ENCODE data around the gene CAMK2A. TPM values are rescaled to one million over a fixed set of nuclear protein-coding genes. Genes with fewer than 3 reads are reported as not detected.

The CAMK2A gene
- total RNA-seq, 4 donors from 2014 or later = 0.32 to 0.82 TPM; not detected in 2

- whole genome bisulfite sequencing, 2 donors (ENCODE audit: low coverage in 1 of 2) = 45% methylated on average over 2 of the region's 2 CpGs; no CpG with 5 or more reads in 1 of the 2 donors
Measured at GRCh38 chr5:150217038-150217437, 72.5 kb downstream of the CAMK2A start.

DNA sequence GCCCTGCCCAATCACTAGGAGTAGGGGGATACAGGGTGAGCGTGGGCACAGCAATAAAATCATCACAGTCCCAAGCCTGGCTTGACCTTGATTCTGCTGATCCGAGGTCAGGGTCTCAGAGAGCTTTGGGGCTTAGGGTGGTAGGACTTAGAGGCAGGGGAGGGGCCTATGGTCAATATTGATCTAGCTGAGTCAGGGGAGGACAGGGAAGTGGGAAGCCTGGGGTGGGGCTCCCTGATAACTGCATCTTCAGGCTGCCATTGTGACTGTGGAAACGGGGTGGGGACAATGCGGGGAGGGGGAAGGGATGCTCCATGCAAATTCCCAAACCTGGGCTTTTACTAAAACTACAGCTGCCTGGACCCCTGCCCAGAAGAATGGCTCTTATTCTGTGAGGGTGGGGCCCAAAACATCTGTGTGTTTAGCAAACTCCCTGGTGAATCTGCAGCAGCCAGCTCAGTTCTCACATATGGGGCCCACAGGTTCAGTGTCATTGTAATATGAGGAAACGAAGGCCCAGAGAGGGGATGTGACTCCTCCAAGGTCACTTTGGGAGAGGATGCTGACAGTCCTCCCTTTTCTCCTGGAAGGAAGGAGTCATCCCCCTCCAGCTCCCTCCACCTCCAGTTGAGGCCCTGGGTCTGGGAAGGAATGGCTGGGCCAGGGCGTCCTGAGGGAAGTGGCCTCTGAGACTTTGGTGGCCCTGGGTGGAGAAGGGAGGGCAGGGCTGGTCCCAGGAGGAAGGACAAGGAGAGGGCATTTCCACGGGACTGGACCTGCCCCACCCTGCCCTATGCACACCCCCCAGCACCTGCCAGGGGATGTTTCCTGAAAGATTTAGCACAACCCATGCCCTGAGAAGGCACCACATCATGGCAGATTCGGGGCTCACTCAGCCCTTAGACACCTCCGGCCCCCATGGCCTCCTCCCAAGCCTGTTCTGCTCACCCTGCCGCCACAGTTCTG lies 73.3 kb downstream of the CAMK2A start:
- DNase-seq = peak; percentile 75
- peak; percentile 41 for TF ChIP-seq EP300 (IDR thresholded peaks at IDR 0.05; ENCODE audit: low read depth)
- TF ChIP-seq POLR2A (IDR thresholded peaks at IDR 0.05) = no peak
- TF ChIP-seq CTCF (IDR thresholded peaks at IDR 0.05) = no peak
- TF ChIP-seq POLR2AphosphoS5 (IDR thresholded peaks at IDR 0.05) = peak in 1 of 3 donors; percentile 31
- 40 to 51% methylated on average over 1 to 10 of the region's 10 CpGs for WGBS, 2 donors (ENCODE audit: low coverage in 1 of 2)
- Histone ChIP-seq H3K27me3 (no peaks in the 10 kb centered on the region), H3K4me1 (peaks cover 19 to 39% (median 36%) of the 10 kb centered on the region in 4 donors), H3K36me3 (no peaks in the 10 kb centered on the region), H3K27ac (peak overlapping the region; percentile 55 to 79 (median 68)), H3K9me3 (no peaks in the 10 kb centered on the region), H3K4me3 (no peak overlapping the region)
- in situ Hi-C loops (cut with MboI; ENCODE audit: low pct_ligation_motif_present in 1 of 4, low pct_unique_long_range_greater_than_20kb in 1 of 4, low sequenced_read_pairs in 3 of 4) (loop anchor here in 2 of 4 donors (5.0 to 25.0 kb wide), 2 partner anchors 54 to 379 kb away; no protein-coding TSS in a partner anchor), intact Hi-C loops (cut with DNase I; ENCODE audit: low total_unique reads) (loop anchor here (2.0 kb wide), 1 partner anchor 85 kb away; no protein-coding TSS in a partner anchor)

More at GRCh38 chr5:150217038-150217437, 72.5 kb downstream of the CAMK2A start:
- Histone ChIP-seq H3K27me3 (no peaks in the 10 kb centered on the region), H3K27ac (peak overlapping the region; percentile 55 to 79 (median 68)), H3K4me1 (peaks cover 19 to 33% (median 29%) of the 10 kb centered on the region in 4 donors), H3K36me3 (no peaks in the 10 kb centered on the region), H3K9me3 (no peaks in the 10 kb centered on the region), H3K4me3 (no peak overlapping the region)
- peak; percentile 54 for DNase-seq
- TF ChIP-seq POLR2AphosphoS5 (IDR thresholded peaks at IDR 0.05) = peak in 1 of 3 donors; percentile 36
- no peak for TF ChIP-seq CTCF (IDR thresholded peaks at IDR 0.05)
- intact Hi-C loops (cut with DNase I; ENCODE audit: low total_unique reads) = loop anchor here (2.0 kb wide), 1 partner anchor 86 kb away; no protein-coding TSS in a partner anchor
- in situ Hi-C loops (cut with MboI; ENCODE audit: low pct_ligation_motif_present in 1 of 4, low pct_unique_long_range_greater_than_20kb in 1 of 4, low sequenced_read_pairs in 3 of 4) = loop anchor here in 2 of 4 donors (5.0 to 25.0 kb wide), 2 partner anchors 55 to 380 kb away; no protein-coding TSS in a partner anchor

GRCh38 chr5:150214289-150214688 lies 75.3 kb downstream of the CAMK2A start:
- intact Hi-C loops (cut with DNase I; ENCODE audit: low total_unique reads) = no loop called here
- in situ Hi-C loops (cut with MboI; ENCODE audit: low pct_ligation_motif_present in 1 of 4, low pct_unique_long_range_greater_than_20kb in 1 of 4, low sequenced_read_pairs in 3 of 4) = loop anchor here in 1 of 4 donors (5.0 to 25.0 kb wide), 2 partner anchors 52 to 377 kb away; no protein-coding TSS in a partner anchor
- Histone ChIP-seq H3K9me3 (no peaks in the 10 kb centered on the region), H3K27me3 (no peaks in the 10 kb centered on the region), H3K4me1 (peaks cover 22 to 59% (median 53%) of the 10 kb centered on the region in 4 donors), H3K27ac (peak overlapping the region; percentile 8 to 79 (median 46)), H3K4me3 (no peak overlapping the region), H3K36me3 (no peaks in the 10 kb centered on the region)
- no peak for DNase-seq
- WGBS, 2 donors (ENCODE audit: low coverage in 1 of 2) = 73% methylated on average over 7 of the region's 7 CpGs; no CpG with 5 or more reads in 1 of the 2 donors
- TF ChIP-seq CTCF (IDR thresholded peaks at IDR 0.05) = no peak
- TF ChIP-seq POLR2A (IDR thresholded peaks at IDR 0.05) = no peak
- TF ChIP-seq POLR2AphosphoS5 (IDR thresholded peaks at IDR 0.05) = no peak
- TF ChIP-seq EP300 (IDR thresholded peaks at IDR 0.05; ENCODE audit: low read depth) = no peak

DNA sequence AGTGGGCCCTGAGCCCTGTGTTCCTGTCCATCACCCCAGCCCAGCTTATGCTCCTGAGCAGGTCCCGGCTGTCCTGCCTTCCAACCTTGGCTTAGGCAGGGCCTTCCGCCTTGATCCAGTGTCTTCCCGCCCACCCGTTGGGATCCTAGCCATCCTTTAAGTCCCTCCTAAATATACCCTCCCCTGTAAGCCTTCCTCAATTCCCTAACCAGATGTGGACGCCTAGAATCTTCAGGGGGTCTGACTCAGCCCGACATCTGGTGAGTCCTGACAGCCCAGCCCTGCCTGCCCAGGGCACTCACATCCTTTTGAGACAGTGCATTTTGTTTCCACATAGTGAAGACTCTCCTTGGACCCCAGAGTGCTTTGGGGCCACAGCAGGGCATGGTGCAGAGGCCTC lies 76.0 kb downstream of the CAMK2A start:
- Histone ChIP-seq H3K27me3 (no peaks in the 10 kb centered on the region), H3K4me1 (peaks cover 29 to 66% (median 60%) of the 10 kb centered on the region in 4 donors), H3K9me3 (no peaks in the 10 kb centered on the region), H3K27ac (no peak overlapping the region), H3K4me3 (no peak overlapping the region), H3K36me3 (no peaks in the 10 kb centered on the region)
- intact Hi-C loops (cut with DNase I; ENCODE audit: low total_unique reads) = no loop called here
- TF ChIP-seq POLR2A (IDR thresholded peaks at IDR 0.05) = no peak
- TF ChIP-seq POLR2AphosphoS5 (IDR thresholded peaks at IDR 0.05) = no peak
- TF ChIP-seq CTCF (IDR thresholded peaks at IDR 0.05) = no peak
- TF ChIP-seq EP300 (IDR thresholded peaks at IDR 0.05; ENCODE audit: low read depth) = no peak
- DNase-seq = no peak
- in situ Hi-C loops (cut with MboI; ENCODE audit: low pct_ligation_motif_present in 1 of 4, low pct_unique_long_range_greater_than_20kb in 1 of 4, low sequenced_read_pairs in 3 of 4) = loop anchor here in 1 of 4 donors (5.0 to 25.0 kb wide), 2 partner anchors 51 to 376 kb away; no protein-coding TSS in a partner anchor
- WGBS, 2 donors (ENCODE audit: low coverage in 1 of 2) = 75 to 86% methylated on average over 4 to 6 of the region's 6 CpGs

Data from transverse colon (tissue), 4 donors.